HEK293 (cell line): Measurements from ENCODE around the gene ZNF565.

Experiments used
- ZBTB1 ChIP-seq: fragments of 450-650 bp; formaldehyde crosslinking; IDR thresholded peaks from 2 replicates; pipeline ENCODE4 v1.5.1; 2016; ENCODE audit warnings: missing biosample characterization, missing genetic modification characterization
- ZNF558 ChIP-seq: fragments of 450-650 bp; formaldehyde crosslinking; IDR thresholded peaks from 2 replicates; pipeline ENCODE4 v1.5.1; 2016; ENCODE audit warnings: missing biosample characterization, missing genetic modification characterization

DNA sequence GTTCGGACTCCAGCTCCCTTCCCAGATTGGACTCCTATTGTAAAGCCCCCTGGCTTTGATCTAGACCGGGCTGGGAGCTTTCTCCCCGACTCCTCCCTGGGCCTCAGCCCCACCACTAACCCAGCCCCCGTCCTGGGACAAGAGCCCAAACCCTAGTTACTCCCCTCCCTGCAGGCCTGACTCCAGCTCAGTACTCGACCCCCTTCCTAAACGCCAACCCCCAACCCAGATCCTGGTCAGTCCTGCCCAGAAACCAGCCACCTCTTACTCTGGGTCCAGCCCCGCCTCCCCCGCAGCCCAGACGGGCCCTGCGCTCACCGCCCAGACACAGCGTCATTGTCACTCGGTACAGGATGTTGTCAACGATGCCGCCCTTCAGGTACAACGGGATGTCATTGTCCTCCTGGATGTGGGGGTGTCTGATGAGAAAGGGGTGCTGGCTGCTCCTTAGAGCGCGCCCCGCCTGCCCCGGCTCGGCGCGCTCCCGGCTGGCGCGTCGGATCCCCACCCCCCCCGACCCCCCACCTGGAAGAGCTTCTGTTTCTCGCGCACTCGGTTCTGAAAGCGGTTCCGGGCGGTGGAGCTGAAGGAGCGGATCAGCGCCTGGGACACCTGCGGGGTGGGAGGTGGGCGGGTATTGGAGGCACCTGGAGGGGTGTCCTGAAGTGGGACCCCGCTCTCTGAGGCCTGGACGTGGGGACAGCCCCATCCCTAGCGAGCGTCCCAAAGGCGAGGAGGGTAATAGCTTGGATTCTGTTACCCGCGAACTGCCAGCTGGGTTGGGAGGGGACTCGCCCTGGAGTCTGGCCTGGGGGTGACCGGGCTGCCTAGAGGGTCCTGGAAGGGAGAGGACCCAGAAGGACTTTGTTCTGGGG, 63.1 kb downstream of the ZNF565 start:
- no peak for TF ChIP-seq ZBTB1
- no peak for TF ChIP-seq ZNF558 (tag by site-specific recombination)
